ENCODE measurements around the gene NAV1. TPM values are rescaled to one million over a fixed set of nuclear protein-coding genes. Genes with fewer than 3 reads are reported as not detected.

NAV1 gene
- total and polyA plus RNA-seq, 9 of the 15 experiments (the other 6 are each of a cell fraction or from before 2014, with no cell fraction given) = 0.91 to 16.8 (median 3.2) TPM

DNA sequence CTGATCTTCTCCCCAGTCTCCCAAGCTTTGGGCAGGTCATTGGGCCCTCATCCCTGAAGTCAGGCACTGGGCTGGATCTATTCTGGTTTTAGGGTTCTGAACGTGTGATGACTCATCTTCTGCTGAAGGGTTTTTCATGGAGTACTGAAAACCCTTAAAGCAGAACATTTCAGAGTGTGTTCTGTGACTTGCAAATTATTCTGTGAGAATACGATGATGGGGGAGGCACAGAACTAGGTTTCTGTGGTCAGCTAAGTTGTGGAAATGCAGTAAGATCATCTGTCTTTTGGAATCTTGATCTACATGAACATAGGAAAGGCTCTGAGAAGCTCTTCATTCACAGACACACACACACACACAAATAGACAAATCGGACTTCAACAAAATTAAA is 46.2 kb downstream of the NAV1 start:
- peak; percentile 27 for ATAC-seq
- Histone ChIP-seq H3K4me2 (ENCODE audit: insufficient read depth, low read length) (no peak overlapping the region; the same call in 1 of the 2 replicates), H3K79me2 (ENCODE audit: control insufficient read depth, insufficient read depth, low read length) (no peaks in the 10 kb centered on the region), H3K4me3 (no peak overlapping the region), H3K27me3 (ENCODE audit: control insufficient read depth in 2 of 2, insufficient read depth in 2 of 2, low read length in 2 of 2) (no peaks in the 10 kb centered on the region), H3K27ac (ENCODE audit: extremely low read depth, low read depth, low read length) (peak overlapping the region; percentile 53; the same call in 1 of the 3 replicates), H4K20me1 (replicated peaks; ENCODE audit: control insufficient read depth, insufficient read depth, low read length) (no peaks in the 10 kb centered on the region), H3K36me3 (ENCODE audit: control insufficient read depth, insufficient read depth, low read length) (no peaks in the 10 kb centered on the region), H3K4me1 (replicated peaks in 1 of 2; ENCODE audit: control insufficient read depth in 2 of 2, insufficient read depth in 2 of 2, low read length in 2 of 2) (peaks cover 23 to 40% of the 10 kb centered on the region in 2 experiments), H2AFZ (ENCODE audit: low read depth, low read length) (peak overlapping the region; percentile 81), H3K9me3 (replicated peaks; ENCODE audit: control insufficient read depth, insufficient read depth, low read depth, low read length) (no peaks in the 10 kb centered on the region), H3K9me1 (ENCODE audit: control insufficient read depth, insufficient read depth, low read length) (no peaks in the 10 kb centered on the region), H3K9ac (ENCODE audit: insufficient read depth in 1 of 2, low read depth in 2 of 2, low read length in 2 of 2) (0 out of 4 replicates have a peak overlapping the region, but pooled peaks of 1 of the 2 experiments have one; percentile 11)
- 3% methylated on average over 3 of the region's 3 CpGs for WGBS (ENCODE audit: insufficient coverage, low coverage, missing lambda C conversion rate)
- POLR2A ChIA-PET = interaction anchor here (0.9 to 3.6 kb wide), 5 partner anchors 10 to 97 kb away, joined by 3 to 13 read pairs (median 3); no protein-coding TSS in a partner anchor
- intact Hi-C loops (cut with micrococcal nuclease) (no loop called here), in situ Hi-C loops (cut with MboI) (no loop called here)
- peak; percentile 59 for FAIRE-seq
- no TSS peak for BruUV-seq (replicated peaks)
- CTCF ChIA-PET (ENCODE audit: low intra/inter-chr PET ratio) = interaction anchor here (0.6 kb wide), 1 partner anchor 99 kb away, joined by 4 read pairs; no protein-coding TSS in a partner anchor
- peak in 2 of 4 experiments; percentile 31 to 67 for DNase-seq (ENCODE audit: extremely low read depth in 1 of 4, low spot score in 3 of 4)
- TF ChIP-seq ZZZ3 (IDR thresholded peaks at IDR 0.05) (no peak), NBN (IDR thresholded peaks at IDR 0.05; ENCODE audit: low read depth) (no peak; the same call in 1 of the 2 replicates), POLR3A (IDR thresholded peaks at IDR 0.05; ENCODE audit: borderline replicate concordance, extremely low read depth, insufficient read depth, insufficient read length) (no peak), ZNF766 (CRISPR knock-in tag; conservative IDR thresholded peaks at IDR 0.05) (peak; percentile 78), TCF7 (IDR thresholded peaks at IDR 0.05; ENCODE audit: borderline replicate concordance) (no peak), KLF16 (IDR thresholded peaks at IDR 0.05) (peak; percentile 48; the same call in 1 of the 2 replicates), FOS (IDR thresholded peaks at IDR 0.05; ENCODE audit: extremely low read depth, insufficient read length) (peak; percentile 24), EP300 (IDR thresholded peaks at IDR 0.05; ENCODE audit: low read length) (peak; percentile 17; the same call in 1 of the 2 replicates), ZNF354B (CRISPR knock-in tag; IDR thresholded peaks at IDR 0.05) (no peak), HDAC2 (IDR thresholded peaks at IDR 0.05) (0 out of 2 replicates have a peak, but pooled peaks have one; percentile 45), BMI1 (IDR thresholded peaks at IDR 0.05; ENCODE audit: low read length) (no peak), LEF1 (IDR thresholded peaks at IDR 0.05) (peak; percentile 46; the same call in 1 of the 2 replicates), NR2C2 (CRISPR knock-in tag; IDR thresholded peaks at IDR 0.05) (no peak), NR2C2 (tag; IDR thresholded peaks at IDR 0.05) (no peak), ERF (CRISPR knock-in tag; IDR thresholded peaks at IDR 0.05) (no peak), MAFG (tag; conservative IDR thresholded peaks at IDR 0.05) (peak; percentile 75), FOXJ3 (CRISPR knock-in tag; IDR thresholded peaks at IDR 0.05) (no peak), HMG20A (CRISPR knock-in tag; conservative IDR thresholded peaks at IDR 0.05) (no peak)
- TF ChIP-seq, protein P1, sequence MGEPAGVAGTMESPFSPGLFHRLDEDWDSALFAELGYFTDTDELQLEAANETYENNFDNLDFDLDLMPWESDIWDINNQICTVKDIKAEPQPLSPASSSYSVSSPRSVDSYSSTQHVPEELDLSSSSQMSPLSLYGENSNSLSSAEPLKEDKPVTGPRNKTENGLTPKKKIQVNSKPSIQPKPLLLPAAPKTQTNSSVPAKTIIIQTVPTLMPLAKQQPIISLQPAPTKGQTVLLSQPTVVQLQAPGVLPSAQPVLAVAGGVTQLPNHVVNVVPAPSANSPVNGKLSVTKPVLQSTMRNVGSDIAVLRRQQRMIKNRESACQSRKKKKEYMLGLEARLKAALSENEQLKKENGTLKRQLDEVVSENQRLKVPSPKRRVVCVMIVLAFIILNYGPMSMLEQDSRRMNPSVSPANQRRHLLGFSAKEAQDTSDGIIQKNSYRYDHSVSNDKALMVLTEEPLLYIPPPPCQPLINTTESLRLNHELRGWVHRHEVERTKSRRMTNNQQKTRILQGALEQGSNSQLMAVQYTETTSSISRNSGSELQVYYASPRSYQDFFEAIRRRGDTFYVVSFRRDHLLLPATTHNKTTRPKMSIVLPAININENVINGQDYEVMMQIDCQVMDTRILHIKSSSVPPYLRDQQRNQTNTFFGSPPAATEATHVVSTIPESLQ (CRISPR knock-in tag; IDR thresholded peaks at IDR 0.05) = no peak
- TF ChIP-seq, protein P2, sequence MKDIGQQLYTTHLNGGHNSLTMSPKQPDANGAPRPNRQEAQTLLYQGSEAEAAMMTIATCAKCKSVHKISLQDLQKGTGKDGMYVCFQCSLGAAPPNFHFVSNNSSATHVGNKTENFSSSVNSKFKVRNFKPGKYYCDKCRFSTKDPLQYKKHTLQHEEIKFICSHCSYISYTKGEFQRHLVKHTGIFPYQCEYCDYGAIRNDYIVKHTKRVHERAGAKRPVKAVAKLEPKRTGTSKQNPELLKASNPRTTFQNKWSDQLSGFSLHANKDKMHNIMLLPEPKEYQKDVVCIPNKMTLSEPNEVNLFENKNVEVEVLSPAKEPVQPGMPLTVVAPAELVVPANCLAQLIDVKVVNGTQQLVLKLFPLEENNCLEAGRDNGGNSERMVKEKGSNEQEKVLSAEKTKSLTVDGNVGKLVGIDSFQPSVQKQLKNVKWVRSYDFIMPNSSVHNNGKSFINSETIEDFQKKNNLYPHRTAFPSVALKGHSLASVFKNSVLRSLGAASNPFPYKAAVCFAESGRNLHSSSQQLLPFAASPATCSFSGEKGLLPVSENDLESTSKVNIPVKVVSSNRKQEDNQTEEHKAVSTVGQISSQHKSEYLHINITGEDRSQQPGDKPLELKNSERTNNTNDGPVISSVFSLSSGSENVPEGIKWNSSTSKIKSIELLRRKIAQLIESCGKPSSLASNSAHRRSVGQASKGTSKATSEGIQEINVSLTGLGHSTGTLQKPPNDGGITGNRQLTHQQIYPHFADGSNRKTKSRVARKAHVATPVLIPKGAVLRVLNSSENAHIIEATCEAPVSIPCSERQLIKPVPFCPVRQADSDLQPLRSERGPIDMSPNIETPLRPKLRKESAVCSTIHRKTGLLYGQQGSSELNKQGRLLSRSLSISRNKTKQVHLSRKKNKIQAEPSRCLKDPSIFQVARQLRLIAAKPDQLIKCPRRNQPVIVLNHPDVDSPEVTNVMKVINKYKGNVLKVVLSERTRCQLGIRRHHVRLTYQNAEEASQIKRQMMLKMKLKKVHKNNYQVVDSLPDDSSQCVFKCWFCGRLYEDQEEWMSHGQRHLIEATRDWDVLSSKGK (CRISPR knock-in tag; IDR thresholded peaks at IDR 0.05) = no peak

Data from K562 (cell line).